Measurements from ENCODE around the gene GAPDH.

DNA sequence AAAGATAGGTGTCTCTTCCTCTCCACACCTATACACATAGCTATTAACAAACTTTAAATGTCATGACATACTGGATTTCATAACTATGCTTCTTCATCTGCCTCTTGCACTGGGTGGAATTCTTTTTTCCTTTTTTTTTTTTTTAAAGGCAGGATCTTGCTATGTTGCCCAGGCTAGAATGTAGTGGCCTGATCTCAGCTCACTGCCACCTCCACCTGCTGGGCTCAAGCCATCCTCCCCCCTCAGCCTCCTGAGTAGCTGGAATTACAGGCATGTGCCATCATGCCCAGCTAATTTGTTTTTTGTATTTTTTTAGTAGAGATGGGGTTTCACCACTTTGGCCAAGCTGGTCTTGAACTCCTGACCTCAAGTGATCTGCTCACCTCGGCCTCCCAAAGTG is 46.1 kb upstream of the GAPDH start:
- no peak for TF ChIP-seq EP300 (IDR thresholded peaks at IDR 0.05; ENCODE audit: borderline replicate concordance)
- no peak for TF ChIP-seq TAF1 (IDR thresholded peaks at IDR 0.05; ENCODE audit: low read depth)
- TF ChIP-seq, protein P1, sequence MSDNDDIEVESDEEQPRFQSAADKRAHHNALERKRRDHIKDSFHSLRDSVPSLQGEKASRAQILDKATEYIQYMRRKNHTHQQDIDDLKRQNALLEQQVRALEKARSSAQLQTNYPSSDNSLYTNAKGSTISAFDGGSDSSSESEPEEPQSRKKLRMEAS (IDR thresholded peaks at IDR 0.05) = no peak
- TF ChIP-seq EGR1 (IDR thresholded peaks at IDR 0.05) = no peak
- TF ChIP-seq RAD21 (IDR thresholded peaks at IDR 0.05; ENCODE audit: low read depth) = no peak
- no peak for TF ChIP-seq YY1 (IDR thresholded peaks at IDR 0.05; ENCODE audit: low read depth)
- TF ChIP-seq FOXM1 (IDR thresholded peaks at IDR 0.05; ENCODE audit: borderline replicate concordance, low read depth) = no peak
- TF ChIP-seq REST (IDR thresholded peaks at IDR 0.05; ENCODE audit: low read depth) = no peak
- TF ChIP-seq USF1 (IDR thresholded peaks at IDR 0.05) = no peak
- TF ChIP-seq TEAD4 (IDR thresholded peaks at IDR 0.05) = no peak
- no peak for TF ChIP-seq CEBPB (IDR thresholded peaks at IDR 0.05)
- no peak for TF ChIP-seq CREB1 (IDR thresholded peaks at IDR 0.05; ENCODE audit: low read depth)
- no peak for TF ChIP-seq NFIC (IDR thresholded peaks at IDR 0.05)
- TF ChIP-seq ZBTB7A (IDR thresholded peaks at IDR 0.05; ENCODE audit: low read depth) = no peak
